Measurements from ENCODE around the gene CAMK2B. TPM values are rescaled to one million over a fixed set of nuclear protein-coding genes. Genes with fewer than 3 reads are reported as not detected.

The CAMK2B gene
- total RNA-seq, 1 experiment from 2014 or later, result 0.34 TPM

DNA sequence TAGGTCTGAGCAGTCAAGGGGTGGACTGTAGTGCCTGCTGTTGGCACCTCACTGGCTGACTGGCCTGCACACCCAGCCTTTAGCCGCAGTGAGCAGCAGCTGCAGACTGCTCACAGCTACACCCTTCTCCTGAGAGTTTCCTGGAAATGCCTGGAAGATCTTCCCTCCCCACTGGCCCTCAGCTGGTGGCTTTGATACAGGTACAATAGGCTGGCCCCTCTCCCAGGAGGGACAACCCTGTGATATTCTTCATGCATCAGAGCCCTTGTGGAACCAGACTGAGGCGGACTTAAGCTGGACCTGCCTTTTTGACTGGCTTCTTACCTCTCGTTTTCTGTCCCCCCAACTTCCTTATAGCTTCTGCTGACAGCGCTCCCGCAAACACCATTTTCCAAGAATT is 142.6 kb downstream of the CAMK2B start:
- Histone ChIP-seq H3K9me3 (ENCODE audit: control insufficient read depth in 1 of 2, insufficient read depth in 1 of 2, low read depth in 1 of 2, low read length in 2 of 2) (peaks cover 5 to 11% of the 10 kb centered on the region in 2 experiments; a peak in 2 of 4 replicates), H3K27me3 (ENCODE audit: insufficient read depth, low read length) (no peaks in the 10 kb centered on the region), H3K4me3 (replicated peaks in 1 of 2; ENCODE audit: low read depth in 1 of 2, low read length in 2 of 2) (no peak overlapping the region), H3K4me1 (ENCODE audit: control insufficient read depth in 1 of 2, insufficient read depth in 2 of 2, low read length in 2 of 2) (peaks cover 22 to 23% of the 10 kb centered on the region in 2 experiments), H3K36me3 (ENCODE audit: control insufficient read depth in 1 of 2, insufficient read depth in 2 of 2, low read length in 2 of 2) (no peaks in the 10 kb centered on the region), H2AFZ (ENCODE audit: low read depth, low read length, poor library complexity, severe bottlenecking) (no peak overlapping the region), H3K9me2 (ENCODE audit: insufficient read depth) (no peaks in the 10 kb centered on the region), H3K27ac (ENCODE audit: low read depth, low read length) (no peak overlapping the region), H3K79me2 (ENCODE audit: insufficient read depth, low read length) (no peaks in the 10 kb centered on the region), H3K4me2 (ENCODE audit: low read length) (no peak overlapping the region), H4K20me1 (ENCODE audit: insufficient read depth) (no peaks in the 10 kb centered on the region), H3K9ac (ENCODE audit: low read length) (no peak overlapping the region)
- ChIA-PET RAD21 (ENCODE audit: low non-redundant PET in 1 of 2, low total read pairs in 2 of 2, uncharacterized antibody in 2 of 2, unreplicated experiment in 2 of 2) (no interaction called here), POLR2A (no interaction called here), CTCF (no interaction called here)
- no peak for TF ChIP-seq TCF7L2 (IDR thresholded peaks at IDR 0.05; ENCODE audit: borderline replicate concordance, extremely low read depth, insufficient read depth, insufficient read length)
- TF ChIP-seq EGR1 (IDR thresholded peaks at IDR 0.05; ENCODE audit: low read depth), result no peak
- TF ChIP-seq, protein P1, sequence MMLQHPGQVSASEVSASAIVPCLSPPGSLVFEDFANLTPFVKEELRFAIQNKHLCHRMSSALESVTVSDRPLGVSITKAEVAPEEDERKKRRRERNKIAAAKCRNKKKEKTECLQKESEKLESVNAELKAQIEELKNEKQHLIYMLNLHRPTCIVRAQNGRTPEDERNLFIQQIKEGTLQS (IDR thresholded peaks at IDR 0.05), result no peak
- TF ChIP-seq, protein P2, sequence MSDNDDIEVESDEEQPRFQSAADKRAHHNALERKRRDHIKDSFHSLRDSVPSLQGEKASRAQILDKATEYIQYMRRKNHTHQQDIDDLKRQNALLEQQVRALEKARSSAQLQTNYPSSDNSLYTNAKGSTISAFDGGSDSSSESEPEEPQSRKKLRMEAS (IDR thresholded peaks at IDR 0.05), result no peak
- no peak for TF ChIP-seq SIN3A (IDR thresholded peaks at IDR 0.05; ENCODE audit: low read depth)
- TF ChIP-seq SP1 (IDR thresholded peaks at IDR 0.05; ENCODE audit: low read depth), result no peak
- TF ChIP-seq EZH2phosphoT487 (IDR thresholded peaks at IDR 0.05; ENCODE audit: borderline replicate concordance), result no peak
- TF ChIP-seq ZFX (IDR thresholded peaks at IDR 0.05), result no peak
- no peak for TF ChIP-seq POLR2AphosphoS5 (IDR thresholded peaks at IDR 0.05; ENCODE audit: low read depth, low read length)
- no peak for TF ChIP-seq FOSL1 (IDR thresholded peaks at IDR 0.05; ENCODE audit: low read depth)
- TF ChIP-seq ELF1 (IDR thresholded peaks at IDR 0.05; ENCODE audit: borderline replicate concordance, low read depth), result no peak
- TF ChIP-seq RAD21 (IDR thresholded peaks at IDR 0.05; ENCODE audit: low read depth), result no peak
- TF ChIP-seq CBX3 (IDR thresholded peaks at IDR 0.05; ENCODE audit: low read depth), result no peak
- no peak for TF ChIP-seq ZNF274 (IDR thresholded peaks at IDR 0.05; ENCODE audit: low read depth, low read length)
- no peak for ATAC-seq
- intact Hi-C loops (cut with micrococcal nuclease), result loop anchor here (5.0 kb wide), 1 partner anchor 36 kb away; no protein-coding TSS in a partner anchor
- BruUV-seq (replicated peaks), result no TSS peak
- no peak for DNase-seq (ENCODE audit: low read depth, low spot score)
